AG09319 (cell line): ENCODE data around the gene TRMT61A.

Experiments
- DNase-seq: peaks from one replicate; pipeline ENCODE4 v3.0.0-alpha.2; 2010; ENCODE audit warnings: low read depth; ENCODE audit errors: extremely low read depth
- TF ChIP-seq, protein P1 (sequence below): IDR thresholded peaks from 2 replicates; pipeline ENCODE4 v1.5.1; 2011; ENCODE audit warnings: low read depth, mild to moderate bottlenecking, inconsistent platforms, low read length, moderate library complexity

The TRMT61A gene

DNA sequence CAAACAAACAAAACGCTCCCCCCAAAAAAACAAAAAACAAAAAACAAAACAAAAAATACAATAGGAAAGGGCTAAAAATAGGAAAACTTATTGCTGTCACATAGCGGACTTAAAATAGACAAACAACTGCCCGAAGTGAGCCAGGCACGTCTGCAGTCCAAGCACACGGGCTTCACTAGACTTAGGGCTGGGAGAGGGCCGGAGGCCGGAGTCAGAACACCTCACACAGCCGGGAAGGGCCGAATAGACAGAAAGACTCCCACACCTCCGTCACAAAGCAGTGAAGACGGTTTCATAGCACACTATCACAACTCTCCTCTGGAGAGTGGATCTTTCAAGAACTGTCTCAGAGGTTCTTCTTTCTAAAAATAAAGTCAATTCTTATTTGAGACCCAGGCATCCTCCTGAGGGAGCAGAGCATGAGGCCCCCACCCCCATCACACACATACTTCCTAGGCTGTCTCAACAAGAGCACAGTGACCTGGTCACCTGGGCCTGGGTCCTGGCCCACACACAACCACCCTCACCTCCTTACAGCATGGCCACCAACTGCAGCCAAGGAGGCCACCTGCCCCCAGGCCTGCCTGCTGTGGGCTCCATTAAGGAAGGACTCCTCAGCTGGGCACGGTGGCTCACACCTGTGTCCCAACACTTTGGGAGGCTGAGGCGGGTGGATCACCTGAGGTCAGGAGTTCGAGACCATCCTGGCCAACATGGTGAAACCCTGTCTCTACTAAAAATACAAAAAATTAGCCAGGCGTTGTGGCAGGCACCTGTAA lies 26.8 kb downstream of the TRMT61A start:
- TF ChIP-seq, protein P1, sequence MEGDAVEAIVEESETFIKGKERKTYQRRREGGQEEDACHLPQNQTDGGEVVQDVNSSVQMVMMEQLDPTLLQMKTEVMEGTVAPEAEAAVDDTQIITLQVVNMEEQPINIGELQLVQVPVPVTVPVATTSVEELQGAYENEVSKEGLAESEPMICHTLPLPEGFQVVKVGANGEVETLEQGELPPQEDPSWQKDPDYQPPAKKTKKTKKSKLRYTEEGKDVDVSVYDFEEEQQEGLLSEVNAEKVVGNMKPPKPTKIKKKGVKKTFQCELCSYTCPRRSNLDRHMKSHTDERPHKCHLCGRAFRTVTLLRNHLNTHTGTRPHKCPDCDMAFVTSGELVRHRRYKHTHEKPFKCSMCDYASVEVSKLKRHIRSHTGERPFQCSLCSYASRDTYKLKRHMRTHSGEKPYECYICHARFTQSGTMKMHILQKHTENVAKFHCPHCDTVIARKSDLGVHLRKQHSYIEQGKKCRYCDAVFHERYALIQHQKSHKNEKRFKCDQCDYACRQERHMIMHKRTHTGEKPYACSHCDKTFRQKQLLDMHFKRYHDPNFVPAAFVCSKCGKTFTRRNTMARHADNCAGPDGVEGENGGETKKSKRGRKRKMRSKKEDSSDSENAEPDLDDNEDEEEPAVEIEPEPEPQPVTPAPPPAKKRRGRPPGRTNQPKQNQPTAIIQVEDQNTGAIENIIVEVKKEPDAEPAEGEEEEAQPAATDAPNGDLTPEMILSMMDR: no peak
- DNase-seq: no peak

DNA sequence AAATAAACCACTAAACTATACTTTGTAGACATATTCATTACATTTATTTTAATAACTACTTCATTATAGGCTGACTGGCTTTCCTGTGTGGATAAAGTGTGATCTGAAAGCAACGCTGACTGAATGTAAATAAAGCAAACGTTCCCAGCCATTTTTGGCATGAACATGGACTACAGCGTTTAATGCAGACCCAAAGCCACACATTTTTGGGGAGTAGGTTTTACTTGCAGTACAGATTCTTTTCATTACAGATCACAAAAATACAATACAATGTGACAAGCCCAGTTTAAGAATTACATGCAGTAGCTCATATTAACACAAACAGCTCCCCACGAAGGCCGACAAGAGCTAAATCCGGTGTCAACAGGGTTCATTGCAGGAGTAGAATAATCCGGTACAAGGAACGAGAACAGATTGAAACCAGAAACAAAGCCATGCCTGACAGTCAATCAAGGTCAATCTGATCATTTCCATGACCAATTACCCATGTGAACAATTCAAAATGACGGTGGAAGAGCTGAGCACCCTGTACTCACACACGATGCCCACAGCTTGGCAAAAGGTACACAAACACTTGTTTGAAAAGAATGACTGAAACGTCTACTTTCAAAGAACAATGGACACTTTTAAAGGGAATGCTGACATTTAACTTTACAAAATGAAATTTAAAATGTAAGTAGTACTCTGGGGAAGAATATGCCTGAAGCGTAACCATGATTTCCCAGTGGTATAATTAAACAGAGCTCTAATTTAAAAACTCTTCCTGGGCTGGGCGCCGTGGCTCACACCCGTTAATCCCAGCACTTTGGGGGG lies 28.2 kb downstream of the TRMT61A start:
- TF ChIP-seq, protein P1: no peak
- DNase-seq: no peak

DNA sequence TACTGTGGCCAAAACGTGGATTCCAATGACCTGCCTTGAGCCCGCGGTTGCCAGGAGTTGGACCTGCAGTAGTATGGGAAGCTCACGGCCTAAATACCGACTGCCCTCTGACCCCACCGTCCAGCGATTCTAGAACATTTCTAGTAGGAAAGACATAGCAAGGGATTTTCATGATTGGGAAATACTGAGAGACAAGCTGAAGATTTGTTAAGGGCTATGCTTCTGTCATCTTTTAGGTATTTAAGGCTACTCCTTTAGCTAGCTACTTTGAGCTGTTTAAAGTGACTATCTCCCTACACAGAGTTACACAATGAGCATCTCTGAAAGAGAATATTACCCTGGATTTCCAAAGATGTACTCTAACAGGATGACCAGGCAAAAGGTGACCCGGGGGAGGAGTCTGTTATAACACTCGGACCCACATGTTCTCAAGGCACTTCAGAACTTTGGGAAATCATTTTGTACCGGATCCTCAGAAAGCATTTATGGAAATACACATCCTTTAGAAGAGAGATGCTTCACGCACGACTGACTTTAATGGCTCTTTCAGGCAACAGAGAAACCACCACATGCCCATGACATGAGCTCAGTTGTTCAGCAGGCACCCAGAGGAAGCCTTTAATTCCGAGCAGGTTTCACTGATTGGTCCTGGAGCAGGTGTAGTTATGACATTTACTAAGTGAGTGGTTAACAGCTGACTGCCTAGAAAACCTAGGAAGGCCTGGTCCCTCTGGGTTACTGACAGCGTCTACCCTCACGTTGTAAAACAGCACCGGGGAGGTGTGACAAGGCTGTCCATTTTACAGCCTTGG lies 29.3 kb downstream of the TRMT61A start:
- no peak for DNase-seq

DNA sequence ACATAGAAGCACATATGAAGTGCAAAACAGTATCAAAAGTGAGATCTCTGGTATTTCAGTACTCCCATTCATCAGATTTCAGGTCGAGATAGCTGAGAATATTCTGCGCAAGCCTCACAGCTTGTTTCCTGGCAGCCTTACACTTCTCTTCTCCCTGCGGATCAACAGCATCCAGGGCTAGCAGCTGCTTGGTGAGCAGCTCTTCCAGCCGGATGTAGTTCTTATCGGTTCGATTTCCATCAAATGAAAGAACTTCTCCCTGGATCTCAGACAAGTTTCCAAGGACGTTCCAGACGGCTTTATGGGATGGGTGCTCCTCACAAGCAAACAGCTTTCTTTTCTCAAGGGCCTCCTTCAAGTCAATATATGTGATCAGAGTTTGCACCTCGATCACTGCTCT lies 30.8 kb downstream of the TRMT61A start:
- TF ChIP-seq, protein P1: no peak
- DNase-seq: no peak

More for the DNA sequence above, 29.3 kb downstream of the TRMT61A start:
- TF ChIP-seq, protein P1: no peak

DNA sequence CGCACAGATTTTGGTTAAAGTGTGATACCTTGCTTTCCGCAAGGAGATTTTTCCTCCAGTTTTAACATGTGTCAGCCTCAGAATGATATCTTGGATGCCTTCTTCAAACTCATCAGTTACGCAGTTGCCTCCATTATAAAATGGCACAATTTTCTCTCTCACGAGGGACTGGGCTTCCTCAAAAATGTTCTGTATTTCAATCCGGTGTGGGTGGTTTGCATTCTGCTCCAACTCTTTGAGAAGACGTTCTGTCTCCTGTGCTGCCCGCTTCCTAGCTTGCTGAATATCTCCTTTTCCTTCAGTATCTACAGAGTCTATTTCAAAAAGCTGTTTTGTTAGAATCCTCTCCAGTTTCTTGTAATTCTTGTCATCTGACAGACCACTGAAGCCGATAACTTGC lies 31.7 kb downstream of the TRMT61A start:
- TF ChIP-seq, protein P1: no peak
- no peak for DNase-seq

DNA sequence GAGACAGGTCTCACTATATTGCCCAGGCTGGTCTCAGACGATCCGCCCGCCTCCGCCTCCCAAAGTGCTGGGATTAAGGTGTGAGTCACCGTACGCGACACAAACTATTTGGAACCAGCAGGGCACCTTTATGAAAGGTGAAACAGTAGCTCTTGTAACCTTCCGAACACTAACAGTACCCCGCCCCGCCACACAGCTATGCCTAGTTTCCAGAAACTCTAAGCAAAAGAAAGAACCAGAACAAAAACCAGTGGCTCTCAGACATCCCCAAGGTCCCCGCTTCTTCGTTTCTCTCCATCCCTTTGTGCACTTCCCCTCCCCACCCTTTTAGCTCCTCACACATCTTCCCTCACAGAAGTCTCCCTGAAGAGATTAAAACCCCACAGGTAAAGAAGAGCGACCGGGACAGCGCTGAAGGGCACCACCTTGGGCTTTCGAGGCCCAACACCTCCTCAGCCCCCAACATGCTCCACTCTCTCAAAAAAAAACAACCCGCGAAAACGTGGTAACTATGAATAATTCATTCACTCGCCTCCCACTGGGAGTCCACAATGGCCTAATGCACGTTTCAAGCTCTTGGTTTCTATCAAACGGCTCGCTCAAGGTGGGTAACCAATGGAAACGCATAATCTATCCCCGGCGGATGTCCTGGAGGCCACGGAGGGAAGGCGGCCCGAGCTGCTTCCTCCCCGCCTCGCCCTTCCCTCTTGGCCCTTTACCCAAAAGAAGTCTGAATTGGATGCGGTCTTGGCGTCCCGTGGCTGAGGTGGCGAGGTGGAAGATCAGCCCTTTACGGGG lies 32.6 kb downstream of the TRMT61A start:
- no peak for DNase-seq
- TF ChIP-seq, protein P1: no peak
